Measurements from ENCODE around the gene GPATCH11.

DNA sequence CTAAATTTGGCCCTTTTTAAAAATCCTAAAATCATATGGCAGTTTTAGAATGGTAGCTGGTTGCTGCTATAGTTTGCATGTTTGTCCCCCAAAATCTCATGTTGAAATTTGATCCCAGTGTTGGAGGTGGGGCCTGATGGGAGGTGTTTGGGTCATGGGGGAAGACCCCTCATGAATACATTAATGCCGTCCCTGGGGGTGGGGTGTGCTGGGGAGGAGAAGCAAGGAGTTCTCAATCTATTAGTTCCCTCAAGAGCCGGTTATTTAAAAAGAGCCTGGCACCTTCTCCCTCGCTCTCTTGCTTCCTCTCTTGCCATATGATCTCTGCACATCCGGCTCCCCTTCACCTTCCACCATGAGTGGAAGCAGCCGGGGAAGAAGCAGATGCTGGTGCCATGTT lies 20.8 kb downstream of the GPATCH11 start:
- TF ChIP-seq TAF1 (IDR thresholded peaks at IDR 0.05; ENCODE audit: borderline replicate concordance, insufficient read depth, low read length) (no peak), REST (IDR thresholded peaks at IDR 0.05; ENCODE audit: insufficient read depth in 1 of 2, low read depth in 2 of 2, low read length in 2 of 2) (no peak)
